ENCODE measurements around the gene CPO.

CPO gene, protein sequence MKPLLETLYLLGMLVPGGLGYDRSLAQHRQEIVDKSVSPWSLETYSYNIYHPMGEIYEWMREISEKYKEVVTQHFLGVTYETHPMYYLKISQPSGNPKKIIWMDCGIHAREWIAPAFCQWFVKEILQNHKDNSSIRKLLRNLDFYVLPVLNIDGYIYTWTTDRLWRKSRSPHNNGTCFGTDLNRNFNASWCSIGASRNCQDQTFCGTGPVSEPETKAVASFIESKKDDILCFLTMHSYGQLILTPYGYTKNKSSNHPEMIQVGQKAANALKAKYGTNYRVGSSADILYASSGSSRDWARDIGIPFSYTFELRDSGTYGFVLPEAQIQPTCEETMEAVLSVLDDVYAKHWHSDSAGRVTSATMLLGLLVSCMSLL

DNA sequence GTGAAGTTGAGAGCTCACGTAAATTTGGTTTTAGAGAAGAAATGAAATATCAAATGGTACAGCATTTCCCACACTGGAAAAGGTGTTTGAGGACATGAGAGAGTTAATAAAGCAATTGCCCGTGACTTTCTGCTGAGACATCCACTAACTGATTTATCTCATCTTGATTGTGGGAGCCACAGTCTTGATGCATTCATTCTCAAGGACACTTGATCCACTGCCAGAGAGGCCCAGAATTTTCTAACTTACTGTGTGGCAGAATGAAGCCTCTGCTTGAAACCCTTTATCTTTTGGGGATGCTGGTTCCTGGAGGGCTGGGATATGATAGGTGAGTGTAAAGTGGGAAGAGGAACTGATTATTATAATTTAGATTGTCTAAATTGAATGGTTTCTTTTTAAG lies at the start of gene CPO:
TSS of gene CPO (plus strand) at position 179 of the 400 bp plus-strand sequence. CDS start at position 261, 82 bp downstream.
- no peak within 1 kb of the TSS for H3K27ac ChIP-seq
- H3K27me3 ChIP-seq (ENCODE audit: insufficient read depth, low read depth, severe bottlenecking): no peaks in the 10 kb centered on the region
- no peaks in the 10 kb centered on the region for H3K36me3 ChIP-seq
- no peak for DNase-seq
- TF ChIP-seq, protein P1, sequence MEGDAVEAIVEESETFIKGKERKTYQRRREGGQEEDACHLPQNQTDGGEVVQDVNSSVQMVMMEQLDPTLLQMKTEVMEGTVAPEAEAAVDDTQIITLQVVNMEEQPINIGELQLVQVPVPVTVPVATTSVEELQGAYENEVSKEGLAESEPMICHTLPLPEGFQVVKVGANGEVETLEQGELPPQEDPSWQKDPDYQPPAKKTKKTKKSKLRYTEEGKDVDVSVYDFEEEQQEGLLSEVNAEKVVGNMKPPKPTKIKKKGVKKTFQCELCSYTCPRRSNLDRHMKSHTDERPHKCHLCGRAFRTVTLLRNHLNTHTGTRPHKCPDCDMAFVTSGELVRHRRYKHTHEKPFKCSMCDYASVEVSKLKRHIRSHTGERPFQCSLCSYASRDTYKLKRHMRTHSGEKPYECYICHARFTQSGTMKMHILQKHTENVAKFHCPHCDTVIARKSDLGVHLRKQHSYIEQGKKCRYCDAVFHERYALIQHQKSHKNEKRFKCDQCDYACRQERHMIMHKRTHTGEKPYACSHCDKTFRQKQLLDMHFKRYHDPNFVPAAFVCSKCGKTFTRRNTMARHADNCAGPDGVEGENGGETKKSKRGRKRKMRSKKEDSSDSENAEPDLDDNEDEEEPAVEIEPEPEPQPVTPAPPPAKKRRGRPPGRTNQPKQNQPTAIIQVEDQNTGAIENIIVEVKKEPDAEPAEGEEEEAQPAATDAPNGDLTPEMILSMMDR (IDR thresholded peaks at IDR 0.05; ENCODE audit: low read depth, low read length): no peak
- H3K9me3 ChIP-seq (ENCODE audit: severe bottlenecking): no peaks in the 10 kb centered on the region
- H3K4me3 ChIP-seq (ENCODE audit: low read depth, low read length): no peak within 1 kb of the TSS

DNA sequence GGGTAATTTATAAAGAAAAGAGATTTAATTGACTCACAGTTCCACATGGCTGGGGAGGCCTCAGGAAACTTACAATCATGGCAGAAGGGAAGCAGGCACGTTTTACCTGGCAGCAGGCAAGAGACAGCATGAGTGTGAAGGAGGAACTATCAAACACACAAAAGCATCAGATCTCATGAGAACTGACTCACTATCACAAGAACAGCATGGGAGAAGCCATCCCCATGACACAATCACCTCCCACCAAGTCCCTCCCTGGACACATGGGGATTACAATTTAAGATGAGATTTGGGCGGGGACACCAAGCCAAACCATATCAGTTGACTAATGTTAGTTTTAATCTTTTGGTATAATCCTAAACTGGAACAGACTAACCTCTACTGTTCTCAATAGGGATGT lies 49.1 kb upstream of the CPO start:
- Histone ChIP-seq H3K4me3 (ENCODE audit: low read depth, low read length) (no peak overlapping the region), H3K27me3 (ENCODE audit: insufficient read depth, low read depth, severe bottlenecking) (no peaks in the 10 kb centered on the region), H3K27ac (no peak overlapping the region), H3K9me3 (ENCODE audit: severe bottlenecking) (no peaks in the 10 kb centered on the region), H3K36me3 (no peaks in the 10 kb centered on the region)
- TF ChIP-seq, protein P1 (IDR thresholded peaks at IDR 0.05; ENCODE audit: low read depth, low read length): no peak
- DNase-seq: peak; percentile 39

DNA sequence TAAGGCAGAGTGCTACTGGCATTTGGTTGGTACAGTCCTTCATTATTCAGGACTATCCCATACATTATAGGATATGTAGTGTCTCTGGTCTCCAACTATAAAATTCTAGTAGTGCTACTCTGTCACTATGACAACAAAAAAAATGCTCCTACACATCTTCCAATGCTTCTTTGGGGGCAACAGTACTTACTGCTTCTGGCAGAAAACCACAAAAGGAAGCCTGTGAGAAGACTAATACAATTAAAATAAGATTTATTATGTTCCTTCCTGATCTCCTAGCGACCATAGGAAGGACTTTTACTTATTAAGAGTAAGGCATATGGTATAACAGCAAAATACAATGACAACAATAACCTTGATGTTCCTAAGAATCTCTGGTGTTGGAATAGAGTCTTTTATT lies 48.4 kb upstream of the CPO start:
- Histone ChIP-seq H3K4me3 (ENCODE audit: low read depth, low read length) (no peak overlapping the region), H3K36me3 (no peaks in the 10 kb centered on the region), H3K9me3 (ENCODE audit: severe bottlenecking) (no peaks in the 10 kb centered on the region), H3K27me3 (ENCODE audit: insufficient read depth, low read depth, severe bottlenecking) (no peaks in the 10 kb centered on the region), H3K27ac (no peak overlapping the region)
- DNase-seq: no peak
- TF ChIP-seq, protein P1 (IDR thresholded peaks at IDR 0.05; ENCODE audit: low read depth, low read length): no peak

DNA sequence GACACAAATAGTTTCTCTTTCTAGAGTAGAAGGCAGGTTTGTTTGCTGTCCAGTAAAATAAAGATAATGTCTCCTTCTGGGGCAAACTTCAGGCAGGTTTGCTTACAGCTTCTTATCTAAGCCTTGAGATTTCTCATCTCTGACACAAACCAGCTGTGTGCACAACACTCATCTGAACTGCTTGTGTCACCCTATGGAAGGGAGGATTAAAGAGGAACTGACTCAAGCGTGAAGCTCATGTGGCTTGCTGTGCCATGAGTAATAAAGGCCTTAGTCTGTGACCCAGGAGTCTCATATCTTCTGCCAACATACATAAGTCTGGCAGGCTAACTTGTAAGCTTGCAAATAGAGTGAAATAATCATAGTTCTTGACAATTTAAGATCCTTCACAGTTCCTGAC lies 24.2 kb upstream of the CPO start:
- Histone ChIP-seq H3K36me3 (no peaks in the 10 kb centered on the region), H3K27ac (no peak overlapping the region), H3K27me3 (ENCODE audit: insufficient read depth, low read depth, severe bottlenecking) (no peaks in the 10 kb centered on the region), H3K4me3 (ENCODE audit: low read depth, low read length) (no peak overlapping the region), H3K9me3 (ENCODE audit: severe bottlenecking) (no peaks in the 10 kb centered on the region)
- peak; percentile 17 for DNase-seq
- TF ChIP-seq, protein P1 (IDR thresholded peaks at IDR 0.05; ENCODE audit: low read depth, low read length): no peak

DNA sequence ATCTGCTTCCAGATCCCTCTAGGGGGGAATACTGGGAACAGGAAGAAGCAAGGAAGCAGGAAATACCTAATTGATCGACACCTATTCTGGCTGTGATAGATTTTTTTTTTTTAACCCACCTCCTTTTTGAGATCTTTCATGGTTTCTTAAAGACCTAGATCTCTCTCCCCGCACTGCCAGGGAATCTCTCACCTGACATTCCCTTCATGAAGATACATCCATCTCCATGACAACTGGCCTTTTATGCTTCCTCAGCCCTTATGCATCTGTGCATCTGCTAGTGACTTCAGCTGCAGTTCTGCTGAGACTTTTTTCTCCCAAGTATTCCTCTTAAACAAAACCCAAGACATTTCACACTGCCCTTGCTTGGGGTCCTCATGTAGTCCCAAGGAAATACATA lies 21.1 kb upstream of the CPO start:
- DNase-seq: no peak
- Histone ChIP-seq H3K27ac (no peak overlapping the region), H3K4me3 (ENCODE audit: low read depth, low read length) (no peak overlapping the region), H3K27me3 (ENCODE audit: insufficient read depth, low read depth, severe bottlenecking) (no peaks in the 10 kb centered on the region), H3K36me3 (no peaks in the 10 kb centered on the region), H3K9me3 (ENCODE audit: severe bottlenecking) (no peaks in the 10 kb centered on the region)
- TF ChIP-seq, protein P1 (IDR thresholded peaks at IDR 0.05; ENCODE audit: low read depth, low read length): no peak

DNA sequence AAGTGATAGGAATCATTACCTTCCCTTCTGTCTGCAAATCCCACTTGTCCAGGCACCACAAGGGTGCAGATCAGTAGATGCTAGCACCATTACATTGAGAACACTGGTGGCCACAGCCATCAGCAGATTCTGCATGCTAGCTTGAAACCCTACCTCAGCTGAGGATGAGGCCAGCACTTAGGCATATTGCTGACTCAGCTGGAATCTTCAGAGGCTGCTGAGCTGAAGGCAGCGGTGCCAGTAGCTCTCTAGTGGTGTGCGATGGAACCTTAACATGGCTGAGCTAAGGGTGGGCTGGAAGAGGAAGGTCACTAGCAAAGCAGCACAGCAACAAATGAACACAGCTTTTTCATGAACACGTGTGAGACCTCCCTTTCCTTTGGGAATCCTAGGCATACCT lies 19.0 kb upstream of the CPO start:
- DNase-seq: no peak
- TF ChIP-seq, protein P1 (IDR thresholded peaks at IDR 0.05; ENCODE audit: low read depth, low read length): no peak
- Histone ChIP-seq H3K27me3 (ENCODE audit: insufficient read depth, low read depth, severe bottlenecking) (no peaks in the 10 kb centered on the region), H3K4me3 (ENCODE audit: low read depth, low read length) (no peak overlapping the region), H3K36me3 (no peaks in the 10 kb centered on the region), H3K27ac (no peak overlapping the region), H3K9me3 (ENCODE audit: severe bottlenecking) (no peaks in the 10 kb centered on the region)
